Stimulated activated naive CD8-positive, alpha-beta T cell treated with anti-CD3 and anti-CD28 coated beads, Interleukin-15, Interleukin-2, amounts not matched to agents 100 U/mL and 50 U/mL, for 24 hours (primary cell): ENCODE results near the gene MAT2A.
"Not testable (repeated sequence)": the region's sequence is repeated elsewhere in the genome, so short reads cannot be mapped to it uniquely, and the experiment has no call there.

Experiments used
- ATAC-seq: fragments of 150-1000 bp; cut with Tn5 transposase; one replicate; pipeline ENCODE4 v1.10.0; 2021
- DNase-seq: peaks from one replicate; pipeline ENCODE4 v3.0.0; 2021

MAT2A gene

DNA sequence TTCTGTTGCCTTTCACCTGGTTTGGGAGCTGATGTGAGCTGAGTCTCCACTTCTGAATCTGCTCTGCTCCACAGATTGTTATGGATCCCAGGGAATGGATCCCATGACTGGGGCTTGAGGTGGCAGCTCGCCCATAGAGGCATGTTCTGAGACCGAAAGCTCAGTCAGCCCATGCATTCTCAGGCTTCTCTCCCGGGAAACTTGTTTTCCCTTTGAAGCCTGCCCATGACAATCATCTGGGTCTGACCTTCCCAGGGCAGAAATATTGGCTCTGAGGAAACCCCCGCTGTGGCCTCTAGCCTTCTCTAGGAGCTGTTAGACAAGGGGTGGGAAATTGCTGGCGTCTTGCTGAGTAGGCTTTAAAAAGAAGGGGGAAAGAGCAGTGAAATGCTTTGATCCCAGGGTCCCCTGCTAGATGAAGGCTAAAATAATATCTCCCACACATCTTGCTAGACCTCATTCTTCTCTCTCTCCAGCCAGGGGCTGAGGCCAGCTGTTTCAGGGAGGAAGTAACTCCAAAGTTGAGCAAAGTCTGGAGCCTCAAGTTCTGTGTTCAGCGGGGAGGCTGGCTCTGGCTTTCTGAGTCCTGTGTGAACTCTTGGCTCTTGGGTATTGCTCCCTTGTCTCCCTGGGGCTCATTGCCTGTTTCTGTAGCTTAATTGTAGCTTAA, 40.4 kb downstream of the MAT2A start:
- DNase-seq: no peak
- no peak for ATAC-seq

DNA sequence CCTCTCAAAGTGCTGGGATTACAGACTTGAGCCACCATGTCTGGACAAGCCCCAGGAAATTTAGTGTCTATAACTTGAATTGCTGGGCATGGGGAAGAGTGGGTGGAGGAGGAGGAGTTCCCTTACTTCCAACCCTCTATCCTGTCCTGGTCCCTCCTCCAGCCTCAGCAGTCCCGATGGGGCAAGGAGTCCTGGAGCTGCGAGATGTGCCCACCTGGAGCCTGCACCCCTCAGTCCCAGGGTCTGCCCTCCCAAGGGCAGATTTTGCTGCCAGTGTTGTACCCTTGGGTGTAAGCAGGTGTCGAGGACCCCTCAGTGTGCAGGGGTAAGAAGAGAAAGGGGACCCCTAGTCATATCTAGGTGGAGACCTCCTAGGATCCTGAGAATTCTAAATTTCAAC, 41.2 kb downstream of the MAT2A start:
- ATAC-seq: no peak
- no peak for DNase-seq

GRCh38 chr2:85582492-85582891, 43.5 kb downstream of the MAT2A start:
- ATAC-seq (no peak), DNase-seq (no peak)

GRCh38 chr2:85583667-85584353, 44.8 kb downstream of the MAT2A start:
- DNase-seq: no peak

DNA sequence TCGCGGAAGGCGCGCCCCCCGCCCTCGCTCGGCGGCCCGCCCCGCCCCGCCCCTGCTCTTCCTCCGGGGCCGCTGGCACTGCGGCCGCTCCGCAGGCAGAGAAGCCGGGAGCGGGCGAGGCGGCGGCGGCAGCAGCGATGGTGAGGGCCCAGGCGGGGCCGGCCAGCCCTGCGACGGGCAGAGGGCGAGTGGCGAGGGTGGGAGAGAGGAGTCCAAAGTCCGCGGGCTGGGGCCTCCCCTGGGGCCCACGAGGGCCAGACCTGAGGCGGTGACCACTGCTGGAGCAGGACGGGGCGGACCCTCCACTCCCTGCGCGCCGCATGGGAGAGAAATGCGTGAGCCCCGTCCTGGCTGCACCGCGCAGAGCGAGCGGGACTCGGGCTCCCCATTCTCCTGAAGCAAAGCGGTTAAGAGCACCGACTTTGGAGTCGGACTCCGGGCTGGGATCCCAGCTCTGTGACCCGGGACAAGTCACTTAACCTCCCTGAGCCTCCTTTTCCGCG, 45.4 kb downstream of the MAT2A start, which contains the start of gene VAMP5:
Gene VAMP5 (plus strand): TSS at position 78 of the 503 bp plus-strand sequence. CDS start 60 bp downstream, at position 138.
- ATAC-seq: peak; percentile 47

More at GRCh38 chr2:85583667-85584353, 44.8 kb downstream of the MAT2A start:
- peak; percentile 21 for ATAC-seq

DNA sequence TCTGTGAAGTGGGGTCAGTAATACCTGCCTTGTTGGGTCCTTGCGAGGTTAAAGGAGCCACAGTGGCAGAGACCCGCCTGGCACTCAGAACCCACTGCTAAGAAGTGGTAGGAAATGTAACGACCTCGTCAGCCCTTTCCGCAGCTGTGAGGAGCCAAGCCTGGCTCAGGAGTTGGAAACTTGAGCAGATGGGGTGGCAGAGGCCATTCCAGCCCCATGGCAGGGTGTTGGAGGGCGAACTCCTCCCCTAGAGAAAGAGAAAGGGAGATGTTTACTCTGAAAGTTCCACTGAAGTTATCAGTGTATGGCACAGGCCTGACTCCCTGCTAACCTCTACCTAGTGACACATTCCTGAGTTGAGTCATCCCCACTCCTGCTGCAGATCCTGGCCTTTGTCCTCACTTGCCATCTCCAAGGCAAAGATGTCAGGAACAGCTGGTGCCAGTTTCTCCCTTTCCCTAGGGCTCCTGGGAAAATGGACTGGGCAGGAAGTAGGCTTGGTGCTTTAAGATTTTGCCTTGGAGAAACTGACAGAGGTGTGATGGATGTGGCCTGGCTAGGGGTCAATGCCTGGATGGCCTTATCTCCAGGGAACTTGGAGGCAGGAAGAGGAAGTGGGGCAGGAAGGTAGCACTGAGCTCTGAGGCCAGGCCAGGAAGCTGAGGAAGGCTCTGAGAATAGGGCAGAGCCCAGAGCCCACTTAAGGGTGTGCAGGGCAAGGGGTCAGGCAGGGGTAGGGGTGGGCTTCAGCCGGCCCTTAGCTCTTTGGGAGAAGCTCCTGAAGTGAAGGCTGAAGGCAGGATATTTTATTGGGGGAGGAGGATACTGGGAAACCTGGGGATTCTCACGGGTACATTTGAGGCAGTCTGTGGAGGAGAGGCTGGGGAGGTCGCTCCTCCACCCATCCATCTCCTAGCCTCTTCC, 46.2 kb downstream of the MAT2A start:
- ATAC-seq: peak; percentile 72
- no peak for DNase-seq

More for the DNA sequence above, 45.4 kb downstream of the MAT2A start, which contains the start of gene VAMP5:
- DNase-seq: peak; percentile 59

DNA sequence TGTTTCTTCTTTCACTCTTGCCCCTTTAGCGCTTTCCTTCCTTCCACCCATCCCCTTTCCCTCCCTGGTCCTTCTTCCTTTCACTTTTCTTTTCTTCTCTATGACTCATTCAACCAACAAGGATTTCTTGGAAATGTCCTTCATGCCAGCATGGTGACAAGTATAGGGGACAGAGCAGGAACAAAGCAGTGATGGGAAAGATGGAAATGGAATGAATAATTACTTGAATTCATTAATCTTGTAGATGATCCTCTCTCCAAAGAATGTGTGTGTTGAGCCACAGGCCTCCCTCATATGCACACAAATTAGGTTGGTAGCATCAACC, 46.8 kb downstream of the MAT2A start:
- DNase-seq: no peak
- ATAC-seq: no peak

GRCh38 chr2:85588236-85588635, 49.3 kb downstream of the MAT2A start:
- no peak for DNase-seq
- no peak for ATAC-seq

GRCh38 chr2:85588645-85589044, 49.7 kb downstream of the MAT2A start:
- DNase-seq (no peak), ATAC-seq (no peak)

GRCh38 chr2:85589181-85589580, 50.2 kb downstream of the MAT2A start:
- DNase-seq (no peak), ATAC-seq (no peak)

DNA sequence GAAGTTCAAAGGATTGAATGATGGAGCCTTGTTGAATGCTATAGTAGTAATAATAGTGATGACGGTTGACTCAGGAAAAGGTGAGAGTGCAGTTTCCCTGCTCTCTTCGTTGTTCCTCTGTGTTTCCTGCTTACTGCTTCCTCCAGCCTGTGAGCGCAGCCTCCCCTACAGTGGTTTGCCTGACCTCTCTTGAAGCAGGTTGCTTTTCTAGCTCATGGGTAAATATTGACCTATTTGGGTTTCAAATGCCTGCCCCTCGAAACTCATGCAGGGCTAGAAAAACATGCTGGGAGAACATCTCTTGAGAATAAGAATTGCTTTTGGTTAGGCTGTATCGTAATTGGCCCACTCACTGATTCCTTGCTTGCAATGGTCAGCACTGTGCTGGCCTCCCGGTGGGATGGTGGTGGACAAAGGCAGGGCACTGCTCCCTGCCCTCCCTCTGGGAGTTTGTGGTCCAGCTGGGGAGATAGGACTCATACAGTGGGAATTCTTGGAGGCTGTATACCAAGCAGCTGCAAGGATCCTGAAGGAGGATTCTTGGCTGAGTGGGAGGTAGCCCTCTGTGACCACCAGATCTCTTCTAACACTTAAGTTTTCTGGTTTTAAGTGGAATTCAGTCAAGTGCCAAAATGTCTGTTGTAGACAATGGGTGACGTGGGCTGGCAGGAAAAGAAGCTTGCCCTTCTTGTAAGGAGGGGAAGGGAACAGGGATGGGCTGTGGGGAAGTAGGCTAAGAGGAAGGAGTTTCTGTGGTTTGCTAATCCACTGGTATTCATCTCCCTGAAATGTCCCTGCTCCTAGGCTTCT, 51.2 kb downstream of the MAT2A start:
- DNase-seq (no peak), ATAC-seq (no peak)

DNA sequence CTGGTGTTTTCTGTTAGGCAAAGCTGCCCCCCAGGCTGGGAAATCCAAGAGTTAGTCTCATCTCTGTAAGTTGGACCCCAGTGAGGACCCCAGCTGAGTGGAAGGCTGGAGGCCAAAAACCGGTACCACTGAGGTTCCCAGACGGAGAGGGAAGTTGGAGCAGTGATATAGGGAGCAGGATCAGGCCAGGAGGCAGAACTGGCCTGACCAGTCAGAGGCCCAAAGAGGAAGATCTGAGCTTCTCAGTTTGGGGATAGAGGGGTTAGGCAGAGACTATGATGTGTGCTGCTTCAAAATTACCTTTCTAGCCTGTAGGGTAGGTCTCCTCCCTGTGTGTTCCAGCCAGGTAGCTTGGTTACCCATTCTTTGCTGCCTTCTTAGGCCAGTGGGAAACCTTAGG, 52.0 kb downstream of the MAT2A start:
- no peak for DNase-seq
- no peak for ATAC-seq

- ATAC-seq: no peak
- no peak for DNase-seq
These were observed 52.6 kb downstream of the MAT2A start for GRCh38 chr2:85591563-85591962.

DNA sequence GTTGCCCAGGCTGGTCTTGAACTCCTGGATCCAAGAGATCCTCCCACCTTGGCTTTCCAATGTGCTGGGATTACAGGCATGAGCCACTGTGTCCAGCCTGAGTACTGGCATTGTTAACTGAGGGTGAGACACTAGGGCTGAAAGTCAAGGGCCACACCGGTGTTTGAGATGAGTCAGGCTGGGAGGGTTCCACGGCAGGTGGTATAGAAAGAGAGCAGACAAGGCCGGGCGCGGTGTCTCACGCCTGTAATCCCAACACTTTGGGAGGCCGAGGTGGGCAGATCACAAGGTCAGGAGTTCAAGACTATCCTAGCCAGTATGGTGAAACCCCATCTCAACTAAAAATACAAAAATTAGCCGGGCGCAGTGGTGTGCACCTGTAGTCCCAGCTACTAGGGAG, 53.3 kb downstream of the MAT2A start:
- not testable (repeated sequence) for ATAC-seq, DNase-seq

- DNase-seq (no peak), ATAC-seq (no peak)
These were observed 54.1 kb downstream of the MAT2A start for GRCh38 chr2:85593023-85593422.
